Keratinocyte (primary cell): ENCODE data around the gene BEST2.
A peak's percentile ranks its signal among the peaks of the same experiment; 100 is the strongest.

ENCODE experiments used
- EZH2 ChIP-seq: IDR thresholded peaks from one replicate; pipeline ENCODE4 v1.6.1; 2012; ENCODE audit warnings: inconsistent platforms, mild to moderate bottlenecking, low read length, moderate library complexity
- TF ChIP-seq, protein P1 (sequence below), 3 experiments: IDR thresholded peaks in 1 of 3; conservative IDR thresholded peaks in 1 of 3; optimal IDR thresholded peaks in 1 of 3; 2 replicates in 2 of 3; 3 replicates in 1 of 3; pipeline versions ENCODE3 to v1.5.1; 2011; ENCODE audit warnings: low read length in 3 of 3, mild to moderate bottlenecking in 3 of 3, moderate library complexity in 2 of 3, control low read depth in 1 of 3, inconsistent platforms in 1 of 3; ENCODE audit not compliant: insufficient read depth in 2 of 3; ENCODE audit errors: extremely low read depth in 1 of 3

DNA sequence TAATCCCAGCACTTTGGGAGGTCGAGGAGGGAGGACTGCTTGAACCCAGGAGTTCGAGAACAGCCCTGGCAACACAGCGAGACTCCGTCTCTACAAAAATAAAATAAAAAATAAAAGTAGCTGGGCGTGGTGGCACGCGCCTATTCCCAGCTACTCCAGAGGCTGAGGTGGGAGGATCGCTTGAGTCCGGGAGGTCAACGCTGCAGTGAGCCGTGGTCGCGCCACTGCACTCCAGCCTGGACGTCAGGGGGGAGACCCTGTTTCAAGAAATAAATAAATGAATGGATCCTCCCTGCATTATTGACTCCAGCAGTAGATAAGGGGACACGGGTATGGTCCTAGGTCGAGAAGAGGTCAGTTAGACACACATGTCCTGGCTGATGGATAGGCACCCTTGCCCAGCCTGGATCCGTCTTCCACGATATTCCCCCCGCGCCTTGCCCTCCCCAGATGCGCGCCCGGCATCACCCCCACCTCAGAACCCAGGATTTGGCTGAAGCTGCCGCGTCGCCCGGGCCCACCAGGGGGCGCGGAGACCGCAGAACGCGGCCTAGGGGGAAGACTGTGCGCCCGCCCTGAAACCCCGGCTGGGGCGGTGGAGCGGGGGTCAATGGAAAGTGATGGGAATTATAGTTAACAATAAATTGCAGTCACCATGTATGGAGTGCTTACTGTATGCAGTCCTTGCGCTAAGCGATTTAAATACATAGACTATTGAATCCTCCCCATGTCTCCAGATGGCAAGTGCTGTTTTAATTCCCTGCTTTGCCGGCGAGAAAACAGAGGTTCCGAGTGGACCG, 25.8 kb downstream of the BEST2 start:
- no peak for TF ChIP-seq EZH2
- TF ChIP-seq, protein P1, sequence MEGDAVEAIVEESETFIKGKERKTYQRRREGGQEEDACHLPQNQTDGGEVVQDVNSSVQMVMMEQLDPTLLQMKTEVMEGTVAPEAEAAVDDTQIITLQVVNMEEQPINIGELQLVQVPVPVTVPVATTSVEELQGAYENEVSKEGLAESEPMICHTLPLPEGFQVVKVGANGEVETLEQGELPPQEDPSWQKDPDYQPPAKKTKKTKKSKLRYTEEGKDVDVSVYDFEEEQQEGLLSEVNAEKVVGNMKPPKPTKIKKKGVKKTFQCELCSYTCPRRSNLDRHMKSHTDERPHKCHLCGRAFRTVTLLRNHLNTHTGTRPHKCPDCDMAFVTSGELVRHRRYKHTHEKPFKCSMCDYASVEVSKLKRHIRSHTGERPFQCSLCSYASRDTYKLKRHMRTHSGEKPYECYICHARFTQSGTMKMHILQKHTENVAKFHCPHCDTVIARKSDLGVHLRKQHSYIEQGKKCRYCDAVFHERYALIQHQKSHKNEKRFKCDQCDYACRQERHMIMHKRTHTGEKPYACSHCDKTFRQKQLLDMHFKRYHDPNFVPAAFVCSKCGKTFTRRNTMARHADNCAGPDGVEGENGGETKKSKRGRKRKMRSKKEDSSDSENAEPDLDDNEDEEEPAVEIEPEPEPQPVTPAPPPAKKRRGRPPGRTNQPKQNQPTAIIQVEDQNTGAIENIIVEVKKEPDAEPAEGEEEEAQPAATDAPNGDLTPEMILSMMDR (optimal IDR thresholded peaks at IDR 0.05 in 1 of 3, IDR thresholded peaks at IDR 0.05 in 1 of 3, conservative IDR thresholded peaks at IDR 0.05 in 1 of 3; ENCODE audit: extremely low read depth in 1 of 3, insufficient read depth in 2 of 3, low read length in 3 of 3): peak; percentile 76 to 95 (median 81)
